Superior temporal gyrus (tissue), 1 donor: ENCODE results near the gene CDKN2B-AS1.

Source experiments
- DNase-seq: peaks from one replicate; pipeline ENCODE4 v3.0.0-alpha.2; 2016; ENCODE audit errors: extremely low spot score

CDKN2B-AS1 gene

GRCh38 chr9:22148876-22149637 is 154.5 kb downstream of the CDKN2B-AS1 start:
- no peak for DNase-seq

- DNase-seq, result no peak
Observed at GRCh38 chr9:22154064-22154463, 159.5 kb downstream of the CDKN2B-AS1 start.

DNA sequence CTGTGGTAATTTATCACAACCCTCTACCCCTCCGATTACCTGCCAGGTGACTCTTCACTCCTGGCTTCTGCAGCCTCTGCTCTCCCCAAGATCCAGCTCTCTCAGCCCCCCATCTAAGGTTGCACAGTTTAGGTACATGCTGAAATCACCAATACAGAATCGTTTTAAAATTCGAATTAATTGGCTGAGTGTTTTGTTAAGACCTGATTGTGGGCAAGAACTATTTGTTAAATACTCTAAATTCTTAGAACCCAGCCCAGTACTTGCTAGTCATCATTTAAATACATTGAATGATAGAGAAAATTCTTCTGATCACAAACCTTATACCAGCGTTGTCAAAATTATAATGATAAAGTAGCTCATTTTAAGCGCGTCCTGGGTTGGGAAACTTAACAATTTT is 162.0 kb downstream of the CDKN2B-AS1 start:
- no peak for DNase-seq

- DNase-seq, result no peak
Observed at GRCh38 chr9:22157276-22157675, 162.7 kb downstream of the CDKN2B-AS1 start.

DNA sequence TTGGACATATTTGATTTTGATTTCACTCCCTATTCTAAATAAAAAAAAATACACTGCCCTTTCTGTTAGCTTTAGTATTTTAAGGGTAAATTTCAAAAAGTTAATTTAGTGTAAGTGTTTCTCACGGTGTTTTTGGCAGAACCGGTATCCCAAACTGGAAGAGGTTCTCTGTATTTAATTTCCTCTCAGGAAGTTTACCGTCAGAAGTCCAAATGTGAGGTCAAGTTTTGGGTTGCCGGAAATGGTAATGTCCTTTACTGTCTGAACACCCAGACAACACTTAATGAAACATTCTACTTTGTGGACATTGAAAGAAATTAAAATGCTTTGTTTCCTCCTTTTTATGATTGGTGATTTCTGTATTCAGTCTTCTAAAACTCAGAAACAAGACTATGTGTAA is 163.2 kb downstream of the CDKN2B-AS1 start:
- no peak for DNase-seq

DNA sequence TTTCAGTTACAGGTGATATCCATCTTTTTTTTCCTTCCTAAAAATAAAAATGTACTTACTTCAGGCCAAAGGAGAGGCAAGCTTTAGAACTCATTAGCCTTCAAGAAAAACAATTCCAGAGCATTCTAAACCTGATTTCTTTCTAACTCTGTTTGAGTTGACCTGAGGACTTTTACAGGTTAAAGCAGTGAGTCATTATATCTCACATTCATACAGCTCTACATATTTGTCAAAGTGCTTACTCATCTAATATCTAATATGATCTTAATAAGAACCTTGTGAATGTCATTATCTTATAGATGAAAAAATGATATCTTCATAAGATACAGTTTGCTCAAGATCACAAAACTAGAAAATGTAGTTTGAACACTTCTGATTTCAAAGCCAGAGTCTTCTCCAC is 163.7 kb downstream of the CDKN2B-AS1 start:
- DNase-seq, result no peak

- no peak for DNase-seq
Observed at GRCh38 chr9:22158927-22159346, 164.3 kb downstream of the CDKN2B-AS1 start.

DNA sequence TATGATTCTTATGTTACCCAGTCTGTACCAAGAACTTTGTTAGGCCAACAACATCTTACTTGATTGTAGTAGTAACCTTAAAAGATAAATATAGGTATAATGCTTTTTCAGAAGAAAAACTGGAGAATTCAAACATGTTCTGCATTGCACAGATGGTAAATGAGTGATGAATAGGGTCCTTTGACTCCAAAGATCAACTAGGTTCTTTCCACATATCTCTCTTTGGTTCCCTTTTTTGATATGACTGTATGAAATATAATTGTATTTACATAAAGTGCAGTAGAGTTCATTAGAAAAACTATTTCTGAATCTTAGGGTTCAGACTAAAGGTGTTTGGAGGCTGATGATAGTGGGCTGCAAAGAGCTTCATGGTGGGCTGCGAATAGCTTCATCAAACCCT is 165.0 kb downstream of the CDKN2B-AS1 start:
- DNase-seq, result no peak

DNA sequence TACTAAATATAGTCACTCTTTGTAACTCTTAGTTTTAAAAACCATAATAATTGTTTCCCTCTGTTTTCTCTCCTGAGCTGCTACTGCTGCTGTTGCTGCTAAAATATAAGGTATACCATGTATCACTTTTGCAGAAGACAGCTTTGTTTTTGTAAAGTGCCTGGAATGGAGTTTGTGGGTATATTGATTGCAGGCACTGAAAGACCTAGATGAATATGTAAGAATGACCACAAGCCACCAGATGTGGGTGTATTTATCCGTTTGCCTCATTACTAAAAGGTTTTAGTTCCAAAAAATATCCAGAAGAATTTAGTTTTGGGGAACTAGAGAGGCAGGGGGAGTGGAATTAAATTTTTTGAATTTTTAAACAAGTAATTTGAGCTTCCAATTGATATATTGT is 165.6 kb downstream of the CDKN2B-AS1 start:
- DNase-seq, result no peak

- no peak for DNase-seq
Observed at GRCh38 chr9:22165144-22165543, 170.6 kb downstream of the CDKN2B-AS1 start.

DNA sequence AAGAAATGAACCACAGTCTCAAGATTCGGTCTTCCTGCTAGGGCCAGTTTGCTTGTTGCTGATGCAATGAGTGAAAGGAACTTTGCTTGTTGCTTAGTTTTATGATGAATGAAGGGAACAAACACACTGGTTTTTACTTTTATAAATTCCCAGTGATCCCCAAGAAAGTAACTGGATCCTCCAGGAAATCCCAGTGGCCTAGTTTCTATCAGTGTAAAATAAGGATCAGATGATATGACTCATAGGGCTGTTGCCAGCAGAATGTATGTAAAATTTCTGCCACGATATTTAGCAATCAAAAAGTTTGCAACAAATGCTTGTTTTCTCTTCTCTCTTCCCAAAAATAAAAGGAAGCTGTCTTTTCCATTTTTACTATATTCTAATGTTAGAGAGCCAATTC is 174.7 kb downstream of the CDKN2B-AS1 start:
- no peak for DNase-seq

GRCh38 chr9:22169727-22170503 is 175.3 kb downstream of the CDKN2B-AS1 start:
- no peak for DNase-seq
